ENCODE data around the gene MED10. TPM values are rescaled to one million over a fixed set of nuclear protein-coding genes. Genes with fewer than 3 reads are reported as not detected.

Gene MED10
- total and polyA plus RNA-seq, 9 of the 15 experiments (the other 6 are each of a cell fraction or from before 2014, with no cell fraction given), result 23.8 to 83.4 (median 58.8) TPM

- DNase-seq (ENCODE audit: extremely low read depth in 1 of 4, low spot score in 3 of 4) (no peak), FAIRE-seq (no peak), ATAC-seq (no peak)
- Histone ChIP-seq H3K36me3 (ENCODE audit: control insufficient read depth, insufficient read depth, low read length) (no peaks in the 10 kb centered on the region), H3K4me3 (no peak overlapping the region), H3K9me3 (replicated peaks; ENCODE audit: control insufficient read depth, insufficient read depth, low read depth, low read length) (0 out of 2 replicates have a peak, but pooled peaks cover 2% of the 10 kb centered on the region), H3K9ac (ENCODE audit: insufficient read depth in 1 of 2, low read depth in 2 of 2, low read length in 2 of 2) (no peak overlapping the region), H3K4me2 (ENCODE audit: insufficient read depth, low read length) (no peak overlapping the region), H3K27ac (ENCODE audit: extremely low read depth, low read depth, low read length) (no peak overlapping the region), H3K4me1 (replicated peaks in 1 of 2; ENCODE audit: control insufficient read depth in 2 of 2, insufficient read depth in 2 of 2, low read length in 2 of 2) (peaks cover 7 to 24% of the 10 kb centered on the region in 2 experiments), H3K9me1 (ENCODE audit: control insufficient read depth, insufficient read depth, low read length) (no peaks in the 10 kb centered on the region), H3K27me3 (ENCODE audit: control insufficient read depth in 2 of 2, insufficient read depth in 2 of 2, low read length in 2 of 2) (peaks cover 31 to 58% of the 10 kb centered on the region in 2 experiments), H4K20me1 (replicated peaks; ENCODE audit: control insufficient read depth, insufficient read depth, low read length) (peaks cover 2% of the 10 kb centered on the region; the same call in 1 of the 2 replicates), H3K79me2 (ENCODE audit: control insufficient read depth, insufficient read depth, low read length) (no peaks in the 10 kb centered on the region), H2AFZ (ENCODE audit: low read depth, low read length) (no peak overlapping the region)
- in situ Hi-C loops (cut with MboI), result no loop called here
- no TSS peak for BruUV-seq (replicated peaks)
- TF ChIP-seq RAD51 (IDR thresholded peaks at IDR 0.05; ENCODE audit: borderline replicate concordance, low read depth) (no peak), MECOM (CRISPR knock-in tag; IDR thresholded peaks at IDR 0.05) (no peak), SP1 (CRISPR knock-in tag; IDR thresholded peaks at IDR 0.05) (no peak), SRSF1 (IDR thresholded peaks at IDR 0.05; ENCODE audit: low read depth, low read length) (no peak), ZNF584 (CRISPR knock-in tag; IDR thresholded peaks at IDR 0.05; ENCODE audit: low read depth) (no peak), GABPA (tag; conservative IDR thresholded peaks at IDR 0.05; ENCODE audit: low read depth) (no peak), DDX20 (tag; IDR thresholded peaks at IDR 0.05; ENCODE audit: low read depth) (no peak), ZNF583 (CRISPR knock-in tag; IDR thresholded peaks at IDR 0.05) (no peak), ZBTB17 (CRISPR knock-in tag; IDR thresholded peaks at IDR 0.05) (no peak), CHD2 (IDR thresholded peaks at IDR 0.05; ENCODE audit: low read depth, low read length) (no peak), CTCF (IDR thresholded peaks at IDR 0.05 in 2 of 3, conservative IDR thresholded peaks at IDR 0.05 in 1 of 3; ENCODE audit: insufficient read depth in 2 of 3, low read depth in 1 of 3, low read length in 3 of 3) (no peak)
- TF ChIP-seq, protein P1, sequence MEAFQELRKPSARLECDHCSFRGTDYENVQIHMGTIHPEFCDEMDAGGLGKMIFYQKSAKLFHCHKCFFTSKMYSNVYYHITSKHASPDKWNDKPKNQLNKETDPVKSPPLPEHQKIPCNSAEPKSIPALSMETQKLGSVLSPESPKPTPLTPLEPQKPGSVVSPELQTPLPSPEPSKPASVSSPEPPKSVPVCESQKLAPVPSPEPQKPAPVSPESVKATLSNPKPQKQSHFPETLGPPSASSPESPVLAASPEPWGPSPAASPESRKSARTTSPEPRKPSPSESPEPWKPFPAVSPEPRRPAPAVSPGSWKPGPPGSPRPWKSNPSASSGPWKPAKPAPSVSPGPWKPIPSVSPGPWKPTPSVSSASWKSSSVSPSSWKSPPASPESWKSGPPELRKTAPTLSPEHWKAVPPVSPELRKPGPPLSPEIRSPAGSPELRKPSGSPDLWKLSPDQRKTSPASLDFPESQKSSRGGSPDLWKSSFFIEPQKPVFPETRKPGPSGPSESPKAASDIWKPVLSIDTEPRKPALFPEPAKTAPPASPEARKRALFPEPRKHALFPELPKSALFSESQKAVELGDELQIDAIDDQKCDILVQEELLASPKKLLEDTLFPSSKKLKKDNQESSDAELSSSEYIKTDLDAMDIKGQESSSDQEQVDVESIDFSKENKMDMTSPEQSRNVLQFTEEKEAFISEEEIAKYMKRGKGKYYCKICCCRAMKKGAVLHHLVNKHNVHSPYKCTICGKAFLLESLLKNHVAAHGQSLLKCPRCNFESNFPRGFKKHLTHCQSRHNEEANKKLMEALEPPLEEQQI (IDR thresholded peaks at IDR 0.05), result no peak
- TF ChIP-seq, protein P2, sequence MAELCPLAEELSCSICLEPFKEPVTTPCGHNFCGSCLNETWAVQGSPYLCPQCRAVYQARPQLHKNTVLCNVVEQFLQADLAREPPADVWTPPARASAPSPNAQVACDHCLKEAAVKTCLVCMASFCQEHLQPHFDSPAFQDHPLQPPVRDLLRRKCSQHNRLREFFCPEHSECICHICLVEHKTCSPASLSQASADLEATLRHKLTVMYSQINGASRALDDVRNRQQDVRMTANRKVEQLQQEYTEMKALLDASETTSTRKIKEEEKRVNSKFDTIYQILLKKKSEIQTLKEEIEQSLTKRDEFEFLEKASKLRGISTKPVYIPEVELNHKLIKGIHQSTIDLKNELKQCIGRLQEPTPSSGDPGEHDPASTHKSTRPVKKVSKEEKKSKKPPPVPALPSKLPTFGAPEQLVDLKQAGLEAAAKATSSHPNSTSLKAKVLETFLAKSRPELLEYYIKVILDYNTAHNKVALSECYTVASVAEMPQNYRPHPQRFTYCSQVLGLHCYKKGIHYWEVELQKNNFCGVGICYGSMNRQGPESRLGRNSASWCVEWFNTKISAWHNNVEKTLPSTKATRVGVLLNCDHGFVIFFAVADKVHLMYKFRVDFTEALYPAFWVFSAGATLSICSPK (IDR thresholded peaks at IDR 0.05; ENCODE audit: borderline replicate concordance), result no peak
- TF ChIP-seq, protein P3, sequence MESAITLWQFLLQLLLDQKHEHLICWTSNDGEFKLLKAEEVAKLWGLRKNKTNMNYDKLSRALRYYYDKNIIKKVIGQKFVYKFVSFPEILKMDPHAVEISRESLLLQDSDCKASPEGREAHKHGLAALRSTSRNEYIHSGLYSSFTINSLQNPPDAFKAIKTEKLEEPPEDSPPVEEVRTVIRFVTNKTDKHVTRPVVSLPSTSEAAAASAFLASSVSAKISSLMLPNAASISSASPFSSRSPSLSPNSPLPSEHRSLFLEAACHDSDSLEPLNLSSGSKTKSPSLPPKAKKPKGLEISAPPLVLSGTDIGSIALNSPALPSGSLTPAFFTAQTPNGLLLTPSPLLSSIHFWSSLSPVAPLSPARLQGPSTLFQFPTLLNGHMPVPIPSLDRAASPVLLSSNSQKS (CRISPR knock-in tag; IDR thresholded peaks at IDR 0.05), result no peak
- TF ChIP-seq, protein P4, sequence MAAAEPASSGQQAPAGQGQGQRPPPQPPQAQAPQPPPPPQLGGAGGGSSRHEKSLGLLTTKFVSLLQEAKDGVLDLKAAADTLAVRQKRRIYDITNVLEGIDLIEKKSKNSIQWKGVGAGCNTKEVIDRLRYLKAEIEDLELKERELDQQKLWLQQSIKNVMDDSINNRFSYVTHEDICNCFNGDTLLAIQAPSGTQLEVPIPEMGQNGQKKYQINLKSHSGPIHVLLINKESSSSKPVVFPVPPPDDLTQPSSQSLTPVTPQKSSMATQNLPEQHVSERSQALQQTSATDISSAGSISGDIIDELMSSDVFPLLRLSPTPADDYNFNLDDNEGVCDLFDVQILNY (CRISPR knock-in tag; IDR thresholded peaks at IDR 0.05), result no peak
- WGBS (ENCODE audit: insufficient coverage, low coverage, missing lambda C conversion rate), result 4% methylated on average over 4 of the region's 4 CpGs
- intact Hi-C loops (cut with micrococcal nuclease), result no loop called here
- ChIA-PET POLR2A (interaction anchor here (0.7 kb wide), 1 partner anchor 16 kb away, joined by 3 read pairs; no protein-coding TSS in a partner anchor), CTCF (ENCODE audit: low intra/inter-chr PET ratio) (no interaction called here)
Observed at GRCh38 chr5:6412811-6413210, 34.5 kb upstream of the MED10 start.

Measured in K562 (cell line).